HG02852 (cell line): ENCODE data around the gene HS3ST3A1.

Source experiments
- ATAC-seq: cut with Tn5 transposase; IDR thresholded peaks from one replicate; pipeline ENCODE4 v1.9.1; 2021; ENCODE audit warnings: mild to moderate bottlenecking, moderate library complexity; ENCODE audit not compliant: unreplicated experiment

The HS3ST3A1 gene

DNA sequence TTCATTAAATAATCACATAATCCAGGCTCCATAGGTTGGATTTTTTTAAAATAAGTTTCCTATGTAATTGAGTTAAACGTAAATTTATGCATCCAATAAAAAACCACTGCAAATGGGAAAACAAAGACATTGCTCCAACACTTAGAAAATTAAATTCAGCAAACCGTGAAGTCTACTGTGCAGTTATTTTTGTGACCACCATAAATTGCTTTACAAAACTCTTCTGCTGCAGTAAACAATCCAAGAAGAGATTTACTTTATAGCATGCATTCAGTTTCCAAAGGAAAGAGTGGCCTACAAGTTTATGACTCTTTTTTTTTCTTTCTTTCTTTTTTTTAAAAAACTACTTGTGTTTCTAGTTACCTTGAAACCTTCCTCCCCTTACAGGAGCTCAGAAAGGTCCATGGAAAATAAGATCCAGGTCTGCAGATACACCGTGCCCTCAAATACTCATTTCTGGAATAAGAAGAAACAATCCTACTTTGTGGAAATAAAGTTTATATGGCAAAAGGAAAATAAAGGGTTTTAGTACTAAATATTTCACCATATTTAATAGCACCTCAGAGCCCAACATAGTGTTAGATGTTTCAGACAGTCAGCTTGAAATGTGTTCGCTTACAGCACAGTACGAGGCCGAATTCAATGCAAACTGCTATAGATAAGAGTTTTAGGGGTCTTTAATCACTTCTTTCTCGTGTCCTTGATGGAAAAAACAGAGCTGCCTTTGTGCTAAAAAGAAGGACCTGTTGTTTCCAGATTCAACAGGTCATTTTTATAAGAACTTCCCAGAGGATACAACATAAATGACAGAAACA lies 3.2 kb downstream of the HS3ST3A1 start:
- ATAC-seq, result no peak

DNA sequence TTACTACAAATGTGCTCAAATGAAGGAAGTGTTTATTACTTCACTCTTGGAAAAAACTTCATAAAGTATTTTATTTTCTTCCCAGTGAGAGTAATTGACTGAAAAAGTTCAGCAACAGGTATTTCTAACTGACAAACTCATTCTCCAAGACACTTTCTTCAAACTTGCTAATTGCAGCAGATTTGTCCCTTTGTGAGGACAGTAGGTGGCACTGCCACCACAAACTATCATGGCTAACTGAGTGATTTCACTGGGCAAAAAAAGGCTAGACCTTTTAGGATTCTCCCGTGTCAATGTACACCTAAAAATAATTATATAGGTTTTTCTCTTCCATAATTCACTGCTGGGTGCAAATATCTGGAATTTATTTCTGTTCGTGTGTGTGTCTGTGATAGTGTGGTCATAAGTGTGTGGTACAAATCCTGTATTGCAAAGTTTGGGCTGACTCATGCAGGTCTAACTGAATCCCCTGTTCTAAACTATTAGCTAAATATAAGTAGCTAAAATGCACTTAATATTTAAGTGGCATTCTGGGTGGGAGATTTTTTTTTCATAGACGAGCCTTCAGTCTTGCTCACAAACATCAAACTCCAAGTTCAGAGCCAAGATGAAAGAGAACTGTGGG lies 3.9 kb downstream of the HS3ST3A1 start:
- ATAC-seq, result no peak

DNA sequence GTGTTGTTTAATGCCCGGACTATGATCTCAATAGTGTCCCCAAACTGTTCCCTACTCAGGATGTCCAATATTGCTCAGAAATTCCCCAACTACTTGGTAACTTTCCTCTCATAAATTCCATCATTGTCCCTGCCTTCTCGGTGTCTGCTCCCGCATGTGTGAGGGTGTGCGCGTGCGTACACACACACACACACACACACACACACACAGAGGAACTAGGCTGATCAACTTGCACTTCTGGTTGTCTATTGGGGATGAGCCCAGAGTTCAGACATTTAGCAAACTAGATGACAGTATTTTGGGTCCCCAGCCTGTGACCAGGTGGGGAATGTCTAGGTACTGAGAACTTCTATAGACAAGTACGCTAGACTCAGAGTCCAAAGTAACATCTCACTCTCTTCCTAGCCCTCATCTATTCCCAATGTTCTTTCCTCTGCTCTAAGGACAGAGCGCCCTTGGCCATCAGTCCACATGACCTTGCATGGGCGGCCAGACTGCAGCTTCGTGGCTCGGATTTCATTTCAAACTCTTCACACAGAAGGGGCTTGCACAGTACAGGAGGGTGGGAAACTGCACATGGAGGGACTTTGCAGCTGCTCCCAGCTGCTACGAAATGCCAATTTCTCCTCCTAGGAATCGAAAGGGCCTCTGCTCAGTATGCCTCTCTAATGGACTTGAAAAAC lies 5.3 kb downstream of the HS3ST3A1 start:
- no peak for ATAC-seq

DNA sequence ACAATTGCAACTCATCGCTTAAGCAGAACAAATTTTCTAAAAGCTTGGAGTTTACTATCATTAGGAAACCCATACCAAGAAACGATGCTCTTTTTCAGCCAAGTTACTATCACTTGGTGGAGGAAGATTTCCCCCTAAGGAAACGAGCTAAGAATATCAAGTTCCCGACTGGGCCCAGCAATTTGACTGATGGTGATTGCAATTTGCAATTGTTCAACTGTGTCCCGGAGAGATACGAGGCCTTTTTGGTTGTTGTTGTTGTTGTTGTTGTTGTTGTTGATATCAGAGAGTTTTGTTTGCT lies 6.2 kb downstream of the HS3ST3A1 start:
- no peak for ATAC-seq

DNA sequence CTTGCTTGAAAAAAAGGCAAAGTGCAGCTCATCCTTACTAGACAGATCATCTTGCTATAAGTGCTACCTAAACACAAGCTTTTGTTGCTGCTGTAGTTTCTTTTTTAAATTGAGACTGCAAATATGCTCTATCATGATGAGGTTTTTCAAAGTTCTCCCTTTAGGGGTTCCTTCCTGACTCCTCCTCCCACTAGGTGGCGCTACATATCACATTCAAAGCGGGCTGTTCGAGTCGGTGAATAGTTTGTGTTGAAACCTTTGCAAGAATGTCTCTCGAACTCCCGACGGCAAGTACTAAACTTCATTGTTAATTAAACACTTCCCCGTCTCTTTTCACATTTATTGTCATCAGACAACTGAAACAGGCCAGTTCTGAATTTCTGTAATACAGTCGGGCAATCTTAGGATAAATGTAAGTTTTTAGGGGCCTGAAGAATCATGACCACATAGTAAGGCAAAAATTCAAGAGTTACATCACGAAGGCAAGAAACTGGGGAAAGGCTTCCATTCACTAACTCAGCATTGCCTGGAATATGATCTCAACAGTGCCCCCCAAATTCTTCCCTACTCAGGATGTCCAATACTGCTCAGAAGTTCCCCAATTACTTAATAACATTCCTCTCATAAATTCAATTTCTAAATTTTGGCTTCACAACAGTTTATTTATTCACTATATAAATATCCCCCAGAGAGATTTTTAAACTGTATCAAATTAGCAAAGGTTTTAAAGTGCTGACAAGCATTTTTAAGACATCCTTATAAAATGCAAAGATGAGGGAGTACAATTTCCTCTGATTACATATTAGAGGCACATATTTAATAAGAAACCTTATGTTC lies 6.7 kb downstream of the HS3ST3A1 start:
- ATAC-seq, result no peak

DNA sequence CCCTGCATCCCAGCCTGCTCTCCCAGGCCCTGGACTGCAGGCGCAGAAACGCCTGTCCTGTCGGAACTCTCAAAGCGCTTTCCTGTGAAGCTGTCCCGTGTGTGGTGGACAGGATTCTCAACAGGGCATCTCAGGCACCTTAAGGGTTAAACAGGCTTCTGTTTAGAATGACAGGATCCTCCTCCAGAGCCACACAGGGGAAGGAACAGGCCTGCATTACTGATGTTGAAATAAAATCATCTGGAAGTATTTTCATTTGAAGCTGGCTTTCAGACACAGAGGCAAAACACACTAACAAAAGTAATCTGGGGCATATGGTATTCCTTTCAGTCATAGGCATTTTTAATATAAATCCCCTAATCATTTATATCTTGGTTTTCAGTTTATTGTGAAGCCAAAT lies 7.4 kb downstream of the HS3ST3A1 start:
- ATAC-seq, result no peak

DNA sequence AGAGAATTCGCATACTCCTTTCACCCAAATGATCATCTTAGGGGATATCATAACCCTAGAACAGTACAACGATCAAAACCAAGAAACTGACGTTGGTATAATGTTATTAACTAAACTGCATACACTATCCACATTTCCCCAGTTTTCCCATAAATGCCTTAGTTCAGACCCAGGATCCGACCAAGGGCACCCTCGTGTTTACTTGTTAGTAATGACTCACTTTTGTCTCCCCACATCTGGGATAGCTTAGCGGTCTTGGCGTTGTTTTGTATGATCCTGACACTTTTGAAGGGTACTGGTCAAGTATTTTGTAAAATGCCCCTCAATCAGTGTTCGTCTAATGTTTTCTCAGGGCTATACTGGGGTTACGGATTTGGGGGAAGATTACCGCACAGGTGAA lies 8.0 kb downstream of the HS3ST3A1 start:
- ATAC-seq, result no peak

GRCh38 chr17:13593021-13593751 lies 8.5 kb downstream of the HS3ST3A1 start:
- no peak for ATAC-seq

DNA sequence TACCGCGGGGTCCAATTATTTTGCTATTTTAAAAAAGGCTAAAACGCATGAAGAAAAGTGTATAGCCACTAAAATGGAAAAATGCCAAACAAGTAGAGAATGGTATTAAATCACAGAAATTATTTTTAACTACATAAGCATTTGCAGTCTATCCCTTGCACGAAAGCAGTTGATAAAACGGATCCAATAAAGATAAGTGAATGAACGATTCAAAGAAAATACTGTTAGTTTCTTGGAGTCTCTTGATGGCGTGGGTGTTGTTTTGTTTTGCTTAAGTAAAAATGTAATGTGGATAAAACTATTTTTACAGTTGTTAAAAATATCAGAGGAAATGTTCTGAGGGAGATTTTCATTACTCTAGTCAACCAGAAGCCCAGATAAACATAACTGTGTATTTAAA lies 9.3 kb downstream of the HS3ST3A1 start:
- ATAC-seq, result no peak

- ATAC-seq, result no peak
Observed at GRCh38 chr17:13590441-13590840, 11.3 kb downstream of the HS3ST3A1 start.

DNA sequence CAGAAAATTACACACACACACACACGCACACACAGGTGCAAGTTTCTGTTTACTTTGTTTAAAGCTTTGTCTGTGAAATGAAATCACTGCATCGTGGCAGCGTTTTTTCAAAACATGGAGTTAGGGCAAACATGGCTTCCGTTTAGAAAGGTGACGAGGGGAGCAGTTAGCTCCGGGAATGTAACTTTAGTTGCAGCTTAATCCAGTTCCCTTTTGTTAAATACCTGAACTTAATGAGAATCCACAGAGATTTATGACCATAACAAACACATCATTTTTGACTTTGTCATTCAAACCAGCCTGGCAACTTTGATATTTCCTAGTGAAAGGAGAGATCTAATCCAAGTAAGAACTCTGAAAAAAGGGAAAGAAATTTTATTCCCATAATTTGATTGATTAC lies 12.1 kb downstream of the HS3ST3A1 start:
- ATAC-seq, result no peak

DNA sequence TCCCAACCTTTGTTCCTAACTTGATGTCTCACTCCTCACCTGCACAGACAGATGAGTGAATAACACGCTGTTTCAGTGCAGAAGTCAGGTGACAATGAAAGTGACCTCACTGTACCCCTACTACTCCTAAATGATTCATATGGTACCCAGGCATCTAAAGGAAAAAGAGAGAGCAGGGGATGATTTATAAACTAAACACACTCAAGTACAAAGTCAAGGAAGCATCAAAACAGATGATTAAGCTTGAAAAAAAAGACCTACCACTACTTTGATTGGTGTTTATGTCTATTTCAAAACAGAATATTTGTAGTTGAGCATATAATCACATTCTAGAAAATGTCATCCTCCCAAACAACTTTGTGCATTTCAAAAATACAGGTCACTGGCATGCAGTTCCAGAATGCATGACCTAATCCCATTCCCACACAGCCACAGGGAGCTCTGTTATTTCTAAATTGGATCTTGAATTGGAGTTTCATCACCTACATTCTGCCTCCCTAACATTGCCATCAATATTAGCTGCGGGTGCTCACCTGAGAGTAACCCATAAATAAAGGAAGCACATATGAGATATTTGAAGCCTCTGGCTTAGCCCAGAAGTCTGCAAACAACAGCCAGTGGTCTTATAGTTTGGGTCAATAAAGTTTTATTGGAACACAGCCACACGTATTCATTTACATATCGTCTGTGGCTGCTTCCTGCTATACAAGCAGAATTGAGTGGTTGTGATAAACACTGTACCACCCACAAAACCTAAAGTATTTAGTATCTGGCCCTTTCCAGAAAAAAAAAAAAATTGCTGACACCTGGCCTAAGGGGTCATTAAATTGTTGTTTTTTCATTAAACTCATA lies 14.0 kb downstream of the HS3ST3A1 start:
- no peak for ATAC-seq

DNA sequence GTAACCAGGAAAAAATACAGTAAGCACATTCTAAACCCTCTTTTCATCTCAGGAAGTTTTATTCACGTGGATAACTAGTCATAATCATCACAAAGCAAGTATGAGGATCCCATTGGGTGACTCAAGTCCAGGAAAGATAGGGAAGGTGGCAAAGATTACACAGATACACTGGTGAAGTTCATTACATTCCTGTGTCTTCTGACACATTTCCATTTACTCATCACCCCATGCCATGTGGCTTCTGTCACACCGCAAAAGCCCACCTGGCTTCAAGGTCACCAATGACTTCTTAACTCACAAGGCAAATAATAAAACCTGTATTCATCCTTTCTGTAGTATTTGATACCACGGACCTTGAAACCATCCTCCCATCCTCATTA lies 17.0 kb downstream of the HS3ST3A1 start:
- no peak for ATAC-seq

GRCh38 chr17:13583996-13584700 lies 17.6 kb downstream of the HS3ST3A1 start:
- ATAC-seq, result no peak

- no peak for ATAC-seq
Observed at GRCh38 chr17:13582776-13583547, 18.8 kb downstream of the HS3ST3A1 start.

DNA sequence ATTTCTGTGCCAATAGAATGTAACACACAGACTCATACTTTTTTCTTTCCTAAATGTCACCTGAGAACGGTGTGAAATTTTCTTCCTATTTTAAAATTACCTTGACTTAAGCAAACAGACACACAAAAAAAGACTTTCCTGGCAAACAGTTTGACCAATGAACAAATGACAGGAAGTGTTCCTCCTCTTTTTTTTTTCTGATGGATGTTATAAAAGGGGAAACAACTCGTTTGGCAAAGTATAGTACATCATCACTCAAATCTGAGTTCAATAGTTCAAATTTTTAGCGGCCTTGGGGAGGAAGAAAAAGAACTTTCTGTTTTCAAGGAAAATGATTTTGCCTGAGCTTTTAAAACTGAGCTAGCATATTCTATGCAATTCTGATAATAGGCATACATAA lies 19.8 kb downstream of the HS3ST3A1 start:
- ATAC-seq, result no peak

- no peak for ATAC-seq
Observed at GRCh38 chr17:13580790-13581189, 20.9 kb downstream of the HS3ST3A1 start.
